Endothelial cell of umbilical vein (primary cell): ENCODE measurements around the gene POLG. TPM values are rescaled to one million over a fixed set of nuclear protein-coding genes. Genes with fewer than 3 reads are reported as not detected.

Experiments used
- BruUV-seq: library from RNA; stranded (reverse); fragments of 400-500 nt; replicated peaks from 2 replicates; lab custom pipeline; 2021; lab: Mats Ljungman, UMichigan
- CTCF ChIA-PET: fragments of 300-600, 350-600 bp; sonication (Branson Sonifier 250); formaldehyde crosslinking; loops from one replicate; lab custom pipeline; 2021; ENCODE audit warnings: antibody characterized with exemption, inconsistent platforms; lab: Charles Lee
- POLR2A ChIA-PET: fragments of 300-600, 350-600 bp; sonication (Branson Sonifier 250); formaldehyde crosslinking; loops from one replicate; lab custom pipeline; 2021; ENCODE audit warnings: antibody characterized with exemption, inconsistent platforms; lab: Charles Lee
- DNase-seq: peaks from one replicate; pipeline ENCODE4 v3.0.0-alpha.2; 2011; ENCODE audit warnings: low read depth, low spot score
- FAIRE-seq: peaks from 2 replicates; lab custom pipeline; 2011; peaks lifted over from hg19 to GRCh38; lab: Jason Lieb, UNC
- H2AFZ ChIP-seq: 2 replicates; pipeline ENCODE4 v1.6.0; 2012; ENCODE audit warnings: low read depth, low read length, control low read depth, inconsistent platforms
- H3K27ac ChIP-seq: 2 replicates; pipeline ENCODE4 v1.5.1; 2011; ENCODE audit warnings: low read depth, mild to moderate bottlenecking, control low read depth, low read length, moderate library complexity; ENCODE audit not compliant: insufficient read depth
- H3K27me3 ChIP-seq, 2 experiments: 2 replicates each; pipeline versions ENCODE4 v1.6.0 to v1.6.1; 2011; ENCODE audit warnings: low read length in 2 of 2, mixed read lengths in 1 of 2; ENCODE audit not compliant: control insufficient read depth in 2 of 2, insufficient read depth in 2 of 2
- H3K36me3 ChIP-seq, 2 experiments: 2 replicates in 1 of 2; 3 replicates in 1 of 2; pipeline ENCODE4 v1.5.1; 2011; ENCODE audit warnings: low read length in 2 of 2, mild to moderate bottlenecking in 1 of 2, moderate library complexity in 1 of 2; ENCODE audit not compliant: control insufficient read depth in 2 of 2, insufficient read depth in 2 of 2; ENCODE audit errors: extremely low read depth in 1 of 2
- H3K4me1 ChIP-seq: 3 replicates; pipeline ENCODE4 v1.5.1; 2011; ENCODE audit warnings: mild to moderate bottlenecking, low read length; ENCODE audit not compliant: control insufficient read depth, insufficient read depth; ENCODE audit errors: extremely low read depth
- H3K4me2 ChIP-seq: 2 replicates; pipeline ENCODE4 v1.6.1; 2011; ENCODE audit warnings: low read length, control low read depth, mixed read lengths; ENCODE audit not compliant: insufficient read depth
- H3K4me3 ChIP-seq, 3 experiments: fragments of 200-600 bp in 1 of 3; sonication (generic), shearing (Covaris generic) in 1 of 3; replicated peaks in 1 of 3; 2 replicates each; pipeline ENCODE4 v1.5.1; 2011 to 2016; ENCODE audit warnings: control low read depth in 3 of 3, low read length in 3 of 3, mild to moderate bottlenecking in 2 of 3, inconsistent platforms in 1 of 3, low read depth in 1 of 3, moderate library complexity in 1 of 3; ENCODE audit not compliant: insufficient read depth in 1 of 3
- H3K79me2 ChIP-seq: 2 replicates; pipeline ENCODE4 v1.6.0; 2012; ENCODE audit warnings: low read length, inconsistent platforms; ENCODE audit not compliant: control insufficient read depth, insufficient read depth
- H3K9ac ChIP-seq: replicated peaks from 2 replicates; pipeline ENCODE3; 2011; ENCODE audit warnings: low read length, control low read depth; ENCODE audit not compliant: insufficient read depth; ENCODE audit errors: extremely low read depth
- H3K9me1 ChIP-seq: replicated peaks from 3 replicates; pipeline ENCODE4 v1.6.0; 2011; ENCODE audit warnings: mild to moderate bottlenecking, low read length; ENCODE audit not compliant: control insufficient read depth, insufficient read depth; ENCODE audit errors: extremely low read depth
- H3K9me3 ChIP-seq: replicated peaks from 2 replicates; pipeline ENCODE4 v1.5.1; 2012; ENCODE audit warnings: low read length, inconsistent platforms; ENCODE audit not compliant: control insufficient read depth, insufficient read depth
- H4K20me1 ChIP-seq: replicated peaks from 2 replicates; pipeline ENCODE3; 2011; ENCODE audit warnings: mild to moderate bottlenecking, low read length; ENCODE audit not compliant: control insufficient read depth, insufficient read depth; ENCODE audit errors: extremely low read depth
- EZH2 ChIP-seq: IDR thresholded peaks from 2 replicates; pipeline ENCODE4 v1.6.1; 2012; ENCODE audit warnings: borderline replicate concordance, low read depth, mild to moderate bottlenecking, moderate library complexity, low read length, inconsistent platforms; ENCODE audit not compliant: severe bottlenecking
- FOS ChIP-seq: IDR thresholded peaks from 2 replicates; pipeline ENCODE4 v1.6.1; 2011; ENCODE audit warnings: mild to moderate bottlenecking, low read length, moderate library complexity, borderline replicate concordance; ENCODE audit not compliant: insufficient read depth
- GATA2 ChIP-seq: IDR thresholded peaks from 2 replicates; pipeline ENCODE4 v1.7.0; 2011; ENCODE audit warnings: low read depth, mild to moderate bottlenecking, moderate library complexity, mixed read lengths, low read length; ENCODE audit not compliant: insufficient read length, insufficient read depth
- JUN ChIP-seq: IDR thresholded peaks from 2 replicates; pipeline ENCODE4 v1.6.1; 2011; ENCODE audit warnings: borderline replicate concordance, low read depth; ENCODE audit not compliant: insufficient read length, insufficient read depth
- MYC ChIP-seq: IDR thresholded peaks from one replicate; pipeline ENCODE4 v1.6.1; 2011; ENCODE audit warnings: mild to moderate bottlenecking, low read depth, low read length
- POLR2A ChIP-seq: IDR thresholded peaks from 2 replicates; pipeline ENCODE4 v1.6.1; 2012; ENCODE audit warnings: low read depth, mild to moderate bottlenecking, control low read depth, low read length
- POLR2AphosphoS5 ChIP-seq: IDR thresholded peaks from 2 replicates; pipeline ENCODE4 v1.6.1; 2012; ENCODE audit warnings: low read depth, mild to moderate bottlenecking, control low read depth, low read length, moderate library complexity; ENCODE audit not compliant: insufficient read depth
- dilution Hi-C: fragments of 300-500 bp; cut with MboI; formaldehyde crosslinking; loops from one replicate; pipeline ENCODE4 v1.15.0; 2019; ENCODE audit warnings: low sequenced_read_pairs; ENCODE audit not compliant: extremely low pct_ligation_motif_present
- intact Hi-C: fragments of 100-400 bp; cut with micrococcal nuclease; formaldehyde crosslinking; loops from one replicate; pipeline ENCODE4 v1.10.0; 2022
- polyA plus RNA-seq, 4 experiments: library from polyadenylated mRNA; depleted of rRNA in 3 of 4; stranded (reverse) in 3 of 4; unstranded in 1 of 4; fragments of >200 nt; gene quantifications; 2 replicates each; pipeline versions ENCODE4 v1.2.1 to v1.2.3, GENCODE V29; 2011 to 2012; ENCODE audit warnings: missing spikeins in 1 of 4
- total RNA-seq: library from RNA; stranded (reverse); gene quantifications from 2 replicates; pipeline ENCODE4 v1.2.3, GENCODE V29; 2021
- TF ChIP-seq, protein P1 (sequence below), 2 donors: IDR thresholded peaks; 1 replicate in 1 of 2; 2 replicates in 1 of 2; pipeline ENCODE4 v1.5.1; 2011; ENCODE audit warnings: low read length in 2 of 2, mild to moderate bottlenecking in 2 of 2, moderate library complexity in 2 of 2, control low read depth in 1 of 2, inconsistent platforms in 1 of 2, low read depth in 1 of 2; ENCODE audit not compliant: insufficient read depth in 1 of 2; ENCODE audit errors: extremely low read depth in 1 of 2
- TF ChIP-seq, protein P2 (sequence below): IDR thresholded peaks from 2 replicates; pipeline ENCODE4 v1.6.1; 2011; ENCODE audit not compliant: insufficient read depth, insufficient read length

Gene POLG
- total and polyA plus RNA-seq, 2 donors (not counting 3 experiments of a cell fraction or from before 2014, with no cell fraction given) = 36.6 to 77.7 TPM

DNA sequence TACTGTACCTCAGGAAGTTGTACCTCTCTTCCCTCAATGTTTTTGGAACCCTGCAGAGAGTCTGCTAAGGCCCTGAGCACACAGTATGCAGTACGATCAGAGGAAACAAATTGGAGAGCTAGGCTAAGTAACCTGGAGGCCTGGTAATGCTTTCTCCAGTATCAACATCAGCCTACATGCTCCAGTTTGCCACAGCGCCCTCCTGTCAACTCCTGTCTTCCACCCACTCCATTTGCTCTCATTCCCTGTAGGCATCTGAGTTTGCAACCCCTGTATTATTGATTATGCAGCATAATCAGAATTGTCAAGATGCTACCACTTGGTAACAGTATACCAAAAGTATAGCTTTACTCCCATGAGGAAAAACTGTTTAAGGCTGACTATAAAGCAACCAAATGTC, 14.4 kb downstream of the POLG start:
- H3K9me3 ChIP-seq = no peaks in the 10 kb centered on the region
- ChIA-PET CTCF (interaction anchor here (1.0 kb wide), 1 partner anchor 113 kb away, joined by 4 read pairs; no protein-coding TSS in a partner anchor), POLR2A (no interaction called here)
- BruUV-seq = no TSS peak
- FAIRE-seq (no peak), DNase-seq (no peak)
- no peak overlapping the region for H3K27ac ChIP-seq
- intact Hi-C loops = no loop called here
- H3K27me3 ChIP-seq = no peaks in the 10 kb centered on the region
- dilution Hi-C loops = no loop called here
- no peaks in the 10 kb centered on the region for H4K20me1 ChIP-seq
- H3K79me2 ChIP-seq = peaks cover 6% of the 10 kb centered on the region
- no peak for TF ChIP-seq POLR2AphosphoS5
- no peak for TF ChIP-seq GATA2
- TF ChIP-seq, protein P1, sequence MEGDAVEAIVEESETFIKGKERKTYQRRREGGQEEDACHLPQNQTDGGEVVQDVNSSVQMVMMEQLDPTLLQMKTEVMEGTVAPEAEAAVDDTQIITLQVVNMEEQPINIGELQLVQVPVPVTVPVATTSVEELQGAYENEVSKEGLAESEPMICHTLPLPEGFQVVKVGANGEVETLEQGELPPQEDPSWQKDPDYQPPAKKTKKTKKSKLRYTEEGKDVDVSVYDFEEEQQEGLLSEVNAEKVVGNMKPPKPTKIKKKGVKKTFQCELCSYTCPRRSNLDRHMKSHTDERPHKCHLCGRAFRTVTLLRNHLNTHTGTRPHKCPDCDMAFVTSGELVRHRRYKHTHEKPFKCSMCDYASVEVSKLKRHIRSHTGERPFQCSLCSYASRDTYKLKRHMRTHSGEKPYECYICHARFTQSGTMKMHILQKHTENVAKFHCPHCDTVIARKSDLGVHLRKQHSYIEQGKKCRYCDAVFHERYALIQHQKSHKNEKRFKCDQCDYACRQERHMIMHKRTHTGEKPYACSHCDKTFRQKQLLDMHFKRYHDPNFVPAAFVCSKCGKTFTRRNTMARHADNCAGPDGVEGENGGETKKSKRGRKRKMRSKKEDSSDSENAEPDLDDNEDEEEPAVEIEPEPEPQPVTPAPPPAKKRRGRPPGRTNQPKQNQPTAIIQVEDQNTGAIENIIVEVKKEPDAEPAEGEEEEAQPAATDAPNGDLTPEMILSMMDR (IDR thresholded peaks at IDR 0.05; ENCODE audit: extremely low read depth in 1 of 2, insufficient read depth in 1 of 2, low read depth in 1 of 2, low read length in 2 of 2) = no peak
- TF ChIP-seq FOS = no peak
- TF ChIP-seq MYC = no peak
- no peak for TF ChIP-seq EZH2
- no peak for TF ChIP-seq POLR2A
- TF ChIP-seq JUN = no peak
- TF ChIP-seq, protein P2, sequence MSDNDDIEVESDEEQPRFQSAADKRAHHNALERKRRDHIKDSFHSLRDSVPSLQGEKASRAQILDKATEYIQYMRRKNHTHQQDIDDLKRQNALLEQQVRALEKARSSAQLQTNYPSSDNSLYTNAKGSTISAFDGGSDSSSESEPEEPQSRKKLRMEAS = no peak
- no peak overlapping the region for H2AFZ ChIP-seq
- no peaks in the 10 kb centered on the region for H3K9me1 ChIP-seq
- H3K4me2 ChIP-seq = no peak overlapping the region
- H3K9ac ChIP-seq = no peak overlapping the region
- no peak overlapping the region for H3K4me3 ChIP-seq
- H3K4me1 ChIP-seq = peaks cover 24% of the 10 kb centered on the region
- H3K36me3 ChIP-seq = peaks cover 39 to 79% of the 10 kb centered on the region in 2 experiments
